ENCODE data around the gene ADGRL1.
"Not testable (repeated sequence)": the region's sequence is repeated elsewhere in the genome, so short reads cannot be mapped to it uniquely, and the experiment has no call there.

The ADGRL1 gene

GRCh38 chr19:14205452-14206287 lies at the start of gene ADGRL1:
TSS of gene ADGRL1 (minus strand) at chr19:14206169. CDS start at chr19:14183602, 22,567 bp downstream.
- intact Hi-C loops (cut with DNase I) = loop anchor here (5.0 kb wide), 1 partner anchor 53 kb away; no protein-coding TSS in a partner anchor
- peak in 8 of 10 donors; percentile 39 to 94 (median 58) for DNase-seq

GRCh38 chr19:14255316-14255715 lies 49.3 kb upstream of the ADGRL1 start:
- intact Hi-C loops (cut with DNase I) = not testable (repeated sequence)

GRCh38 chr19:14253822-14254599 lies 48.0 kb upstream of the ADGRL1 start:
- intact Hi-C loops (cut with DNase I) = not testable (repeated sequence)
- peak in 9 of 10 donors; percentile 12 to 90 (median 39) for DNase-seq

More at GRCh38 chr19:14255316-14255715, 49.3 kb upstream of the ADGRL1 start:
- not testable (repeated sequence) for DNase-seq

GRCh38 chr19:14252136-14252535 lies 46.2 kb upstream of the ADGRL1 start:
- DNase-seq; intact Hi-C loops (cut with DNase I): not testable (repeated sequence)

- DNase-seq = peak in 1 of 10 donors; percentile 8
- intact Hi-C loops (cut with DNase I) = no loop called here
These were observed 44.9 kb upstream of the ADGRL1 start for GRCh38 chr19:14250870-14251269.

- intact Hi-C loops (cut with DNase I) = not testable (repeated sequence)
- peak in 1 of 10 donors; percentile 67 for DNase-seq
These were observed 44.3 kb upstream of the ADGRL1 start for GRCh38 chr19:14250315-14250714.

GRCh38 chr19:14249891-14250290 lies 43.9 kb upstream of the ADGRL1 start:
- intact Hi-C loops (cut with DNase I) = not testable (repeated sequence)

GRCh38 chr19:14249012-14249754 lies 43.2 kb upstream of the ADGRL1 start:
- DNase-seq = peak; percentile 26 to 92 (median 57)
- intact Hi-C loops (cut with DNase I) = not testable (repeated sequence)

More at GRCh38 chr19:14249891-14250290, 43.9 kb upstream of the ADGRL1 start:
- not testable (repeated sequence) for DNase-seq

GRCh38 chr19:14248578-14249011 lies 42.6 kb upstream of the ADGRL1 start:
- intact Hi-C loops (cut with DNase I) = no loop called here
- peak; percentile 47 to 93 (median 68) for DNase-seq

- intact Hi-C loops (cut with DNase I) = not testable (repeated sequence)
- DNase-seq = peak in 8 of 10 donors; percentile 10 to 77 (median 24)
These were observed 41.8 kb upstream of the ADGRL1 start for GRCh38 chr19:14247548-14248471.

GRCh38 chr19:14247205-14247547 lies 41.2 kb upstream of the ADGRL1 start:
- DNase-seq; intact Hi-C loops (cut with DNase I): not testable (repeated sequence)

GRCh38 chr19:14244393-14244792 lies 38.4 kb upstream of the ADGRL1 start:
- DNase-seq; intact Hi-C loops (cut with DNase I): not testable (repeated sequence)

- intact Hi-C loops (cut with DNase I) = not testable (repeated sequence)
- peak in 1 of 10 donors; percentile 35 for DNase-seq
These were observed 37.7 kb upstream of the ADGRL1 start for GRCh38 chr19:14243718-14244117.

GRCh38 chr19:14237014-14237941 lies 31.3 kb upstream of the ADGRL1 start:
- intact Hi-C loops (cut with DNase I) = no loop called here
- DNase-seq = peak in 1 of 10 donors; percentile 24

- intact Hi-C loops (cut with DNase I) = not testable (repeated sequence)
These were observed 27.0 kb upstream of the ADGRL1 start for GRCh38 chr19:14232945-14233344.

GRCh38 chr19:14228446-14229071 lies 22.6 kb upstream of the ADGRL1 start:
- peak in 2 of 10 donors; percentile 57 to 65 for DNase-seq

More at GRCh38 chr19:14232945-14233344, 27.0 kb upstream of the ADGRL1 start:
- peak in 2 of 10 donors; percentile 5 to 27 for DNase-seq

GRCh38 chr19:14226498-14226897 lies 20.5 kb upstream of the ADGRL1 start:
- peak in 2 of 10 donors; percentile 3 to 38 for DNase-seq
- intact Hi-C loops (cut with DNase I) = not testable (repeated sequence)

More at GRCh38 chr19:14228446-14229071, 22.6 kb upstream of the ADGRL1 start:
- intact Hi-C loops (cut with DNase I) = not testable (repeated sequence)

Measured in posterior cingulate gyrus (tissue), 11 donors.